HL-60 (cell line): ENCODE data around the gene AMN1.

Experiments
- GABPA ChIP-seq: IDR thresholded peaks from 2 replicates; pipeline ENCODE4 v1.6.1; 2012; ENCODE audit warnings: low read depth
- TF ChIP-seq, protein P1 (sequence below): IDR thresholded peaks from one replicate; pipeline ENCODE4 v1.5.1; 2011; ENCODE audit warnings: low read length, control low read depth, inconsistent platforms; ENCODE audit not compliant: insufficient read depth

DNA sequence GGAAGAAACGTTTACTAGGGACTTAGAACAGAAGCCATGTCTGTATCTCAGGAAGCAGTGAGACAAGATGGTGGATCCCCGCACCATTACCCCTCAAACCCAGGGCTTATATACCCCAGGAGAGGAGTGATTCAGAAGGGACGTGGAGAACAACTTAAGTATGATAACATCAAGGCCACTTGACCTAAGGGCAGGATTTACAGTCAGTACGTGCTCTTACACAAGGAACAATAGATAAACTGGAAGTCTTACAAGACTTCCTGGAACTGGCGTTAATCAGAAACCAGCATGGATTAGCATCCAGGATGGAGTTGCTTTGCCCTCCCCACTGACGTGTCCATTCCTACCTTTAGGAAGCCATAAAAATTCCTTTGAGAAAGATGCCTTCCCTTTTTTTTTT lies 77.9 kb downstream of the AMN1 start:
- TF ChIP-seq, protein P1, sequence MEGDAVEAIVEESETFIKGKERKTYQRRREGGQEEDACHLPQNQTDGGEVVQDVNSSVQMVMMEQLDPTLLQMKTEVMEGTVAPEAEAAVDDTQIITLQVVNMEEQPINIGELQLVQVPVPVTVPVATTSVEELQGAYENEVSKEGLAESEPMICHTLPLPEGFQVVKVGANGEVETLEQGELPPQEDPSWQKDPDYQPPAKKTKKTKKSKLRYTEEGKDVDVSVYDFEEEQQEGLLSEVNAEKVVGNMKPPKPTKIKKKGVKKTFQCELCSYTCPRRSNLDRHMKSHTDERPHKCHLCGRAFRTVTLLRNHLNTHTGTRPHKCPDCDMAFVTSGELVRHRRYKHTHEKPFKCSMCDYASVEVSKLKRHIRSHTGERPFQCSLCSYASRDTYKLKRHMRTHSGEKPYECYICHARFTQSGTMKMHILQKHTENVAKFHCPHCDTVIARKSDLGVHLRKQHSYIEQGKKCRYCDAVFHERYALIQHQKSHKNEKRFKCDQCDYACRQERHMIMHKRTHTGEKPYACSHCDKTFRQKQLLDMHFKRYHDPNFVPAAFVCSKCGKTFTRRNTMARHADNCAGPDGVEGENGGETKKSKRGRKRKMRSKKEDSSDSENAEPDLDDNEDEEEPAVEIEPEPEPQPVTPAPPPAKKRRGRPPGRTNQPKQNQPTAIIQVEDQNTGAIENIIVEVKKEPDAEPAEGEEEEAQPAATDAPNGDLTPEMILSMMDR, result no peak
- TF ChIP-seq GABPA, result no peak
